Smooth muscle cell of the brain vasculature (primary cell): ENCODE data around the gene C3orf18.
A peak's percentile ranks its signal among the peaks of the same experiment; 100 is the strongest.

Experiments
- DNase-seq: peaks from one replicate; pipeline ENCODE4 v3.0.0-alpha.2; 2012; ENCODE audit warnings: low read depth, low spot score

Gene C3orf18

GRCh38 chr3:50551054-50551659 lies 16.4 kb downstream of the C3orf18 start:
- no peak for DNase-seq

- no peak for DNase-seq
These were observed 17.3 kb downstream of the C3orf18 start for GRCh38 chr3:50550079-50550736.

DNA sequence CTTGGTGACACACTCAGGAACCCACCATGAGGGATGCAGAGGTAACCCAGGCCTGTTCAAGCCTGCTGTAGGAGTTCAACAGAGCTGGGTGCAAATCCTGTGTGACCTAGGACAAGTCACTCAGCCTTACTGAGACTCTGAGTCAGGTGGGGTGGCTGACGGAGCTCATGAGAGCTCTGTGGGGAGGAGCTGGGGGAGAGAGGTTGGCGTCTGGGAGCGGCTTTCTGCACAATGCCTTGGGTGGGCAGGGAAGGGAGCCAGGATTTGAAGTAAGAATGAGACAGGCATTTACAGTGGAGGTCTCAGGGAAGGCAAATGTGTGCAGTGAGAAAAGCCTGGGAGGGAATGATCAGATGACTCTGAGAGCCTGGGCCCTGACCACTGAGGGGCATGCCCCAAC lies 18.3 kb downstream of the C3orf18 start:
- DNase-seq: no peak

DNA sequence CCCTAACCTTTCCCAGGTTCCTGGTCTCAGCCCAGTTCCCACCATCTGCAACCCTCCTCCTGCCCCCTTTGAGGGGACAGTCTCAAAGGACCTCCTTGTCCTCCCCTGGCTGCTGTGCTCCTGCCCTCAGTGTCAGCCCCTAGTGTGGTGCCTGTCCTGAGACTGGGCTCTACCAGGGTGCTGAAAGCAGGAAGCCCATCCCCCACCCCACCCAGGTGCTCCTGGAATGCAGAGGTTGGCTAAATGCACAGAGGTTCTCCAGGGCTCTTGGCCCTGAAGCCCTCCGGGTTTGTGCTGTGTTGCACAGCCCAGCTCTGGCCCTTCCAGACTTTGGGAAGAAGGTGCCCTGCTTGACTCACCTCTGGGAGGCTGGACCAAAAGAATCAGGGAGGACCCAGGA lies 21.8 kb downstream of the C3orf18 start:
- no peak for DNase-seq

DNA sequence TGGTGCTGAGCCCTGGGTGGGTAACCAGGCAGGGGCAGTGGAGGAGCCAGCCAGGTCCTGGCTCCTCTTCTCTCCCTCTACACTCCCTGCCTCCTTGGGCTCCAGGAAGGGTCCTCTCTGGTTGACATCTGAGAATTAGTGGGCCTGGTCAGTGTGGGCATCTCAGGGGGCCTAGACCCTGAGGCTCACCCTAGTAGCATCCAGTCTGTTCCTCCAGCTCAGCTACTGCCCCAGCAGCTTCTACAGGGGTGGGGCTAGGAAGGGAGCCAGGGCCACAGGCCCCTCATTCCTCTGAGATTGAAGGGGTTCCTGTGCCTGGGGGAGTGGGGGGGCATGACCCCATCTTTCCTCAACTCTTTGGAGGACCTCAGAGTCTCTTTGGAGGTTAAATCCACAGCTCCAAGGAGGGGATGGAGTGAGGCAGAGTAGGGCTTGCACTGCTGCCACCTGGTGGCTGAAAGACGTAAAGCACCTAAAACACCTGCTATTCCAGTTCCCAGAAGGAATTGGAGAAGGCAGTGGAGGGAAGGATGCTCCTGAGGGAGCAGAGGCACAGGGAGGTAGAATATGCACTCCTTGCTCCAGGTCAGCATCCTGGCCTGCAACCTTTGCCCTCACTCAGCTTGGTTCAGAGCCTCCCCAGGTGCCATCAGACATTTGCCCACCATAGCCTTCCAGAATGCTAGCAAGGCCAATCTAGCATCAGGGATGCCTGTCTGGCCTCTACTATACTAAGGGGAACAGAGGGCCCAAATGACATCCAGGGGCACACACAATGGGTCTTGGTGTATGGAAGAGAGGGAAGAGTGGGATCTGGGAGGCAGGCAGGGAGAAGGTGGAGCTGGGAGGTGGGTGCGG lies 25.1 kb downstream of the C3orf18 start:
- no peak for DNase-seq

- DNase-seq: no peak
These were observed 27.9 kb downstream of the C3orf18 start for GRCh38 chr3:50539356-50540286.

- DNase-seq: no peak
These were observed 30.0 kb downstream of the C3orf18 start for GRCh38 chr3:50537421-50538129.

GRCh38 chr3:50536471-50537180 lies 30.9 kb downstream of the C3orf18 start:
- DNase-seq: no peak

- peak; percentile 40 for DNase-seq
These were observed 32.7 kb downstream of the C3orf18 start for GRCh38 chr3:50534681-50535330.

DNA sequence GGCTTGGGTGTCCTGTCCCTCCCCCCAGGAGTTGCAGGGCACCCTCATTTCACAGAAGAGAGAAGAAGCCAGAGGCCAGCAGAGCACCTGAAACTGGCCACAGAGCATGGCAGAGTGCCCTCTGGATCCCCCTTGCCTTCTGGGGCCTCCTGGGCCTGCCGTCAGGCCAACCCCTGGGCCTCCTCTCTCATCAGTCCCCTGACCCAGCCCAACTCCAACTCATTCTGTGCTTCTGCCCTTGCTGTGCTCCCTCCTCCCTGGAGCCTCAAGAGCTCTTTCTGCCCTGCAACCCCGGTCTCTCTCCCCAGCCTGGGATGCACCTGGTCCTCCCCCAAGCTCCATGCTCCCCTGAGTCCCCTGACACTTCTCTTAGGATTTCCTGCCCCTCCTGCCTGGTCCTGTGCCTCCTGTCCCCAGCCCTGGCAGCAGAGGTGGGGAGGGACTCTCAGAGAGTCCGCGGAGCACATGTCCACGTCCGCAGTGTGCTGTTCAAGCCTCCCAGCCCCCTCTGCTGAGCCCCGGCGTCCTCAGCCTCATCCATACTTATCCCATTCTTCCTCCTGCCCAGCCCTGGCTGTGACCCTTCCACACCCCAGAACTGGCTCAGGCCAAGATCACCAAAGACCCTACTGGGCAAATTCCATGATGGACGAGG lies 33.6 kb downstream of the C3orf18 start:
- DNase-seq: no peak

GRCh38 chr3:50533316-50533715 lies 34.2 kb downstream of the C3orf18 start:
- no peak for DNase-seq

GRCh38 chr3:50532062-50532705 lies 35.4 kb downstream of the C3orf18 start:
- DNase-seq: no peak

DNA sequence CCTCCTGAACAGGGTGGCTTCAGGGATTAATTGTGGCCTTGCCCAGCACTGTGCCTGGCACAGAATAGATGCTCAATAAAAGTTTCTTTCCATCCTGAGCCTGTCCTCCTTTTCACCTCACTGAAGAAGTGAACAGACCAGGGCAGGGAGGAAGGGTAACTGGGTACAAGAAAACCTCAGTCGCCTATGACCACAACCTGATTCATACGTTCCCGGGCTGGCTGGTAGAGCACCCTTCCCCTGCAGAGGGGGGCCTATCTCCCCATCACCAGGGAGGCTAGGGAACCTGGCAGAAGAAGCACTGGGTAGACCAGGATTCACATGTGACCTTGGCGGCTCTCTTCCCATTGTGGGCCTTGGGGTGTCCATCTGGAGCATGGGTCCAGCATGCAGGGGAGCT lies 36.3 kb downstream of the C3orf18 start:
- DNase-seq: no peak

DNA sequence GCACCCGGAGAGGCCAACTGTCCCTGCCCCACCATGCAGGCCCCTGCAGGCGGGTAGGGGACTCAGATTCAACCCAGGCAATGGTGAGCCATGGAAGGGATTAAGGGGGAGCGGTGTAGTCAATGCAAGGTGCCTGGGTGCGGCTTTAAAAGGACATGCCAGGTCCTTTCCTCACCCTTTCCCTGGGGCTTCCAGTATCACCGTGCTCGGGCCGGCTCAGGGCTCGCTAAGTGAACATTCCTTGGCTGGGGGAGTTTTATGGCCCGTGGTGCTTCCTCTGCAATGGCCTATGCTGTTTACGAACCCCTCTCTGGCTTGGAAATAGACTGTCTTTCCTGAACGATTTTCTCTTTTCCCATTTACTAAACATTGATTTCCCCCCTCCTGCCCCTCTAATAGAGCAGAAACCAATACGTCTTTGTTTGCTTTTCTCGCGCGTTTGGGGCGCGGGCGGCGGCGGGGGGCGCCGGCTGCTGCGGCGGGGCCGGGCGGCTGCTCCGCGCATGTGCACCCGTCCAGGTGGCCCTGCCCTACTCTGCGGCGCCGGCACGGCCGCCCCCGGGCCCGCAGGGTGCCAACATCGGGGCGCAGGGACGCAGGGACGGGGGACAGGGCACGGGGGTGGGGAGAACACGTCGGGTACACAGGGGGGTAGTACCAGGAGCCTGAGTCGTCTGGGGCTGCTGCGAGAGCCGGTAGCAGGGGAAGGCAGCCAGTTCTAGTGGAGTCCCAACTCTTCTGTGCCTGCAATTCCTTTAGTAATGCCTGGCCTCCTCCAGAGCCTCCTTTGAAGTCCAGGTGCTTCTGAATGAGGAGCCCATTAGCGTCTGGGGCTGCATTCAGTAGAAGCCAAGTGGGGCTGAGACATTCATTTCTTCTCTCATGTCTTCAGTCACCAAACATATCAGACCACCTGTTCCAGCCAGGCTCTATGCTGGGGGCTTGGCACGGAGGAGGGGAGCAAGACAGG lies 37.3 kb downstream of the C3orf18 start:
- DNase-seq: no peak

DNA sequence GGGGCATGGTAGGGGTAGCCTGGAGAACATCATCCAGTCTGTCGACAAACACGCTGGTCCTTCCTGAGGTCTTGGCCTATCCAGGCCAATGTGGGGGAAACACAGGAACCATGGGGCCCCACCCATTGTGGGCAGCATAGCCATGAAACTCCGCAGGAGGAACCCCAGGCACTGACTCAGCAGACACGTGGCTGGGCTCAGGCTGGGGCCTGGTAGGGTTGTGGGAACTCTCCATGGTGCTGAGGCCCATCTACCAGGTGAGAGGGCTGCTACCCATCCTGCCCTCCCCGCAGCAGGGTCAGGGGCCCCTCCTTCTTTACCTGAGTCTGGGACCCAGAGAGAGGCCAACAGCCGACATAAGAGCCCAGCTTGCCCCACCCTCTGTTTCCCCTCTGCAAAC lies 41.6 kb downstream of the C3orf18 start:
- no peak for DNase-seq

GRCh38 chr3:50525191-50525910 lies 42.2 kb downstream of the C3orf18 start:
- DNase-seq: no peak

GRCh38 chr3:50524746-50525145 lies 42.8 kb downstream of the C3orf18 start:
- no peak for DNase-seq
